Upper lobe of left lung (tissue), 4 donors: ENCODE measurements around the gene TMEM225B.

Source experiments
- CTCF ChIP-seq, 6 experiments: fragments of 450-650 bp in 4 of 6; fragments of 200-600 bp in 2 of 6; sonication (generic) in 2 of 6; IDR thresholded peaks; one replicate each; pipeline ENCODE4 v1.5.1; 2016 to 2019; ENCODE audit warnings: antibody characterized with exemption in 6 of 6
- EP300 ChIP-seq, 4 donors: sonication (generic); formaldehyde crosslinking; IDR thresholded peaks; one replicate each; pipeline ENCODE4 v1.5.1; 2017; ENCODE audit warnings: antibody characterized with exemption in 4 of 4, control low read depth in 2 of 4
- POLR2A ChIP-seq, 4 donors: fragments of 450-650 bp; IDR thresholded peaks; one replicate each; pipeline ENCODE4 v1.5.1; 2016 to 2017; ENCODE audit warnings: antibody characterized with exemption in 4 of 4, mild to moderate bottlenecking in 2 of 4
- POLR2AphosphoS5 ChIP-seq, 2 donors: sonication (generic); formaldehyde crosslinking; IDR thresholded peaks; one replicate each; pipeline ENCODE4 v1.5.1; 2017; ENCODE audit warnings: antibody characterized with exemption in 2 of 2

GRCh38 chr7:99553039-99553438 lies 45.0 kb upstream of the TMEM225B start:
- TF ChIP-seq POLR2A (IDR thresholded peaks at IDR 0.05) (no peak), POLR2AphosphoS5 (IDR thresholded peaks at IDR 0.05) (no peak), CTCF (IDR thresholded peaks at IDR 0.05) (no peak), EP300 (IDR thresholded peaks at IDR 0.05) (no peak)
